Measurements from ENCODE around the gene ATP1A4.

The ATP1A4 gene

GRCh38 chr1:160158031-160158430, 6.6 kb downstream of the ATP1A4 start:
- Histone ChIP-seq H3K9me3 (no peaks in the 10 kb centered on the region), H3K27me3 (no peaks in the 10 kb centered on the region), H3K36me3 (no peaks in the 10 kb centered on the region), H3K4me1 (ENCODE audit: control insufficient read depth in 1 of 2, insufficient read depth in 1 of 2, low read depth in 1 of 2, low read length in 1 of 2) (no peaks in the 10 kb centered on the region), H3K27ac (no peak overlapping the region), H3K4me3 (ENCODE audit: low read depth in 1 of 2, low read length in 1 of 2) (no peak overlapping the region)
- TF ChIP-seq CTCF (IDR thresholded peaks at IDR 0.05) = no peak

GRCh38 chr1:160158534-160158933, 7.1 kb downstream of the ATP1A4 start:
- no peak for TF ChIP-seq CTCF (IDR thresholded peaks at IDR 0.05)
- Histone ChIP-seq H3K4me1 (ENCODE audit: control insufficient read depth in 1 of 2, insufficient read depth in 1 of 2, low read depth in 1 of 2, low read length in 1 of 2) (no peaks in the 10 kb centered on the region), H3K4me3 (ENCODE audit: low read depth in 1 of 2, low read length in 1 of 2) (no peak overlapping the region), H3K27me3 (no peaks in the 10 kb centered on the region), H3K27ac (no peak overlapping the region), H3K9me3 (no peaks in the 10 kb centered on the region), H3K36me3 (no peaks in the 10 kb centered on the region)

GRCh38 chr1:160159846-160160245, 8.4 kb downstream of the ATP1A4 start:
- Histone ChIP-seq H3K4me1 (ENCODE audit: control insufficient read depth in 1 of 2, insufficient read depth in 1 of 2, low read depth in 1 of 2, low read length in 1 of 2) (no peaks in the 10 kb centered on the region), H3K27me3 (peaks cover 3% of the 10 kb centered on the region), H3K4me3 (ENCODE audit: low read depth in 1 of 2, low read length in 1 of 2) (no peak overlapping the region), H3K27ac (no peak overlapping the region), H3K9me3 (no peaks in the 10 kb centered on the region), H3K36me3 (no peaks in the 10 kb centered on the region)
- no peak for TF ChIP-seq CTCF (IDR thresholded peaks at IDR 0.05)

DNA sequence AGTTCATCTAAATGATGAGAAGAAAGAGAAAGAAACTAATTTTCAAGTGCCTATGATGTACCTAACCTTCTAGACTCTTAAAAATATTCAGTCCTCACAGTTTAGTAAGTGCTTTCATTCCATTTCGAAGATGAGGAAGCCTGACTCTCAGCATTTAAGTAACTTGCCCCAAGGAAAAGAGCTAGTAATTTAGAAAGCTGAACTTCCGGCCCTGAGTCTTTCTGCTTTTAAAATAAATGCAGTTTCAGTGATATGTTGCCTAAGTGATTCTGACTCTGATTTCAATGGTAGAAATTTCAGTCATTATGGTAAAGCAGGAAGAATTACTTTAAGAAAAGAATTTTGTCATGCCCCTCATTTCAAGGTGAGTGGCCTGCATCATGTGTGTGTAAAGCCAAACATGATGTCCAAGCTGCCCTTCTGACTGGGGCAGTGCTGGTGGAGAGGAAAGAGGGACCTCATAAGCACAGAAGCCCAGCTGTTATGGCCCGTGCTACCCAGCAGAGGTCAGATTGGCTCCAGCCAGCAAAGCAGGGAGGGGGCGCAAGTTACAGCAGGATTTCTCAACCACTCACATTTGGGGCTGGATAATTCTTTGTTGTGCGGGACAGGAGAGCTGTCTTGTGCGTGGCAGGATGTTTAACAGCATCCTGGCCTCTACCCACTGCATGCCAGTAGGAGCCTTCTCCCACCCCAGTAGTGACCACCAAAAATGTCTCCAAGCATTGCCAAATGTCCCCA, 10.7 kb downstream of the ATP1A4 start:
- Histone ChIP-seq H3K4me3 (ENCODE audit: low read depth in 1 of 2, low read length in 1 of 2) (no peak overlapping the region), H3K27ac (no peak overlapping the region), H3K4me1 (ENCODE audit: control insufficient read depth in 1 of 2, insufficient read depth in 1 of 2, low read depth in 1 of 2, low read length in 1 of 2) (peaks cover 12 to 15% of the 10 kb centered on the region in 2 experiments), H3K36me3 (no peaks in the 10 kb centered on the region), H3K27me3 (peaks cover 12% of the 10 kb centered on the region), H3K9me3 (no peaks in the 10 kb centered on the region)
- TF ChIP-seq CTCF (IDR thresholded peaks at IDR 0.05) = no peak

- no peaks in the 10 kb centered on the region for H3K36me3 ChIP-seq
- peaks cover 12 to 15% of the 10 kb centered on the region in 2 experiments for H3K4me1 ChIP-seq (ENCODE audit: control insufficient read depth in 1 of 2, insufficient read depth in 1 of 2, low read depth in 1 of 2, low read length in 1 of 2)
- no peak overlapping the region for H3K4me3 ChIP-seq (ENCODE audit: low read depth in 1 of 2, low read length in 1 of 2)
- TF ChIP-seq CTCF (IDR thresholded peaks at IDR 0.05) = no peak
- H3K27ac ChIP-seq = no peak overlapping the region
- peaks cover 20% of the 10 kb centered on the region for H3K27me3 ChIP-seq
- no peaks in the 10 kb centered on the region for H3K9me3 ChIP-seq
Observed at GRCh38 chr1:160162931-160163330, 11.5 kb downstream of the ATP1A4 start.
